ENCODE results near the gene SAMD4B.

DNA sequence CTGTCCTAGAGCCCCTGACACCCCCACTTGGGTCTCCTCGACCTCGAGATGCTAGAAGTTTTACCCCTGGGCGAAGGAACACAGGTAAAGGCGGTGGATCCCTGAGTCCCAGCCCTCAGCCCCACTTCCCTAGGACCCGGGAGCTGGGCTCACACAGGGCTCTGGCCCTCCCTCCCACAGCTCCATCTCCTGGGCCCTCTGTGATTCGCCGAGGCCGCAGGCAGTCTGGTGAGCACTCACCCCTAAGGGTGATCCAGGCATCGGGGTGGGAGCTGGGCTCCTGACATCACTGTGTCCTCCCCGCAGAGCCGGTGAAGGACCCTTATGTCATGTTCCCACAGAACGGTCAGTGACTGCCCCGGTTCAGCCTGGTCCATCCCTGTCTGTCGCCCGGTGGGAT is 78.5 kb downstream of the SAMD4B start:
- TF ChIP-seq, protein P1, sequence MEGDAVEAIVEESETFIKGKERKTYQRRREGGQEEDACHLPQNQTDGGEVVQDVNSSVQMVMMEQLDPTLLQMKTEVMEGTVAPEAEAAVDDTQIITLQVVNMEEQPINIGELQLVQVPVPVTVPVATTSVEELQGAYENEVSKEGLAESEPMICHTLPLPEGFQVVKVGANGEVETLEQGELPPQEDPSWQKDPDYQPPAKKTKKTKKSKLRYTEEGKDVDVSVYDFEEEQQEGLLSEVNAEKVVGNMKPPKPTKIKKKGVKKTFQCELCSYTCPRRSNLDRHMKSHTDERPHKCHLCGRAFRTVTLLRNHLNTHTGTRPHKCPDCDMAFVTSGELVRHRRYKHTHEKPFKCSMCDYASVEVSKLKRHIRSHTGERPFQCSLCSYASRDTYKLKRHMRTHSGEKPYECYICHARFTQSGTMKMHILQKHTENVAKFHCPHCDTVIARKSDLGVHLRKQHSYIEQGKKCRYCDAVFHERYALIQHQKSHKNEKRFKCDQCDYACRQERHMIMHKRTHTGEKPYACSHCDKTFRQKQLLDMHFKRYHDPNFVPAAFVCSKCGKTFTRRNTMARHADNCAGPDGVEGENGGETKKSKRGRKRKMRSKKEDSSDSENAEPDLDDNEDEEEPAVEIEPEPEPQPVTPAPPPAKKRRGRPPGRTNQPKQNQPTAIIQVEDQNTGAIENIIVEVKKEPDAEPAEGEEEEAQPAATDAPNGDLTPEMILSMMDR (conservative IDR thresholded peaks at IDR 0.05; ENCODE audit: low read depth, low read length): no peak
- TF ChIP-seq EZH2 (IDR thresholded peaks at IDR 0.05; ENCODE audit: low read length, unreplicated experiment): no peak

Data from PC-3 (cell line).